Esophagus squamous epithelium (tissue), 5 donors: ENCODE measurements around the gene ZCCHC24. TPM values are rescaled to one million over a fixed set of nuclear protein-coding genes. Genes with fewer than 3 reads are reported as not detected.
A peak's percentile ranks its signal among the peaks of the same experiment; 100 is the strongest.

Source experiments
- DNase-seq: peaks from one replicate; lab custom pipeline; 2025; lab: John Stamatoyannopoulos, UW
- H3K27ac ChIP-seq, 4 donors: fragments of 200-600 bp; sonication (generic); one replicate each; pipeline ENCODE4 v1.5.1; 2016 to 2019; ENCODE audit warnings: mild to moderate bottlenecking in 1 of 4
- H3K27me3 ChIP-seq, 4 donors: fragments of 200-600 bp; sonication (generic); 1 replicate in 3 of 4; 2 replicates in 1 of 4; pipeline versions ENCODE4 v1.5.1 to v1.6.0; 2017 to 2021; ENCODE audit warnings: antibody characterized with exemption in 1 of 4
- H3K36me3 ChIP-seq, 3 donors: fragments of 200-600 bp; sonication (generic); one replicate each; pipeline ENCODE4 v1.5.1; 2016 to 2019
- H3K4me1 ChIP-seq, 3 donors: fragments of 200-600 bp; sonication (generic); one replicate each; pipeline ENCODE4 v1.5.1; 2017 to 2019
- H3K4me3 ChIP-seq, 4 donors: fragments of 200-600 bp; sonication (generic); 1 replicate in 3 of 4; 2 replicates in 1 of 4; pipeline ENCODE4 v1.5.1; 2016 to 2019; ENCODE audit warnings: mild to moderate bottlenecking in 2 of 4, moderate library complexity in 1 of 4
- H3K9me3 ChIP-seq, 3 donors: fragments of 200-600 bp; sonication (generic); one replicate each; pipeline ENCODE4 v1.5.1; 2016 to 2019
- POLR2A ChIP-seq, 4 donors: fragments of 450-650 bp; IDR thresholded peaks; one replicate each; pipeline ENCODE4 v1.6.1; 2017; ENCODE audit warnings: antibody characterized with exemption in 4 of 4, mild to moderate bottlenecking in 4 of 4, moderate library complexity in 3 of 4
- WGBS, 2 donors: methylation state at CpG; one replicate each; pipeline ENCODE4 v1.1.5; 2018; 5-methylcytosine and 5-hydroxymethylcytosine counted together
- intact Hi-C: fragments of 100-400 bp; cut with DNase I; formaldehyde crosslinking; loops from one replicate; pipeline ENCODE4 v1.15.0; 2022
- total RNA-seq, 4 donors: library from RNA; depleted of rRNA; stranded (reverse); fragments of >200 nt; gene quantifications; one replicate each; pipeline ENCODE4 v1.1.0, GENCODE V29; 2016
- TF ChIP-seq, protein P1 (sequence below), 6 experiments: fragments of 450-650 bp in 4 of 6; fragments of 200-600 bp in 2 of 6; sonication (generic) in 2 of 6; IDR thresholded peaks; one replicate each; pipeline ENCODE4 v1.5.1; 2016 to 2019; ENCODE audit warnings: antibody characterized with exemption in 6 of 6, mild to moderate bottlenecking in 4 of 6, moderate library complexity in 4 of 6
- donor health status: DM: yes; HTN: yes; CAD: no.

Gene ZCCHC24
- total RNA-seq, 4 donors from 2014 or later = 2.2 to 26.1 (median 6.4) TPM

DNA sequence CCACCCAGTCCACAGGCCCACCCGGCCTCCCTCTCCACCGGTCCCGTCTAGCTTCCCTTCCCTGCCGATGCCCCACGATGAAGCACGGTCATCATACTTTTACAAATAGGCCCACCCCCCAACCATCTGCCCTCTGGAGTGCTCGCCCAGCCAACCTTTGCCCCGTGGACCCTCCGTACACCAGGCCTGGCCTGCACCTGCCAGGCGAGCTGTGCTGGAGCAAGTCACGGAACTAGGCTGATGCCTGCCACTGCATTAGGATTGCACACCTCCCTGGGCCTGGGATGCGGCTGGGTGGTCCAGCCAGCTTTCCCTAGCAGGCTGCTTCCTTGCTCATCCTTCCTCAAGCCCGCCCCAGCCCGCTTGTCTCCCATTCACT, 53.4 kb downstream of the ZCCHC24 start:
- H3K27me3 ChIP-seq = no peaks in the 10 kb centered on the region
- intact Hi-C loops = no loop called here
- TF ChIP-seq POLR2A (IDR thresholded peaks at IDR 0.05) = no peak
- TF ChIP-seq, protein P1, sequence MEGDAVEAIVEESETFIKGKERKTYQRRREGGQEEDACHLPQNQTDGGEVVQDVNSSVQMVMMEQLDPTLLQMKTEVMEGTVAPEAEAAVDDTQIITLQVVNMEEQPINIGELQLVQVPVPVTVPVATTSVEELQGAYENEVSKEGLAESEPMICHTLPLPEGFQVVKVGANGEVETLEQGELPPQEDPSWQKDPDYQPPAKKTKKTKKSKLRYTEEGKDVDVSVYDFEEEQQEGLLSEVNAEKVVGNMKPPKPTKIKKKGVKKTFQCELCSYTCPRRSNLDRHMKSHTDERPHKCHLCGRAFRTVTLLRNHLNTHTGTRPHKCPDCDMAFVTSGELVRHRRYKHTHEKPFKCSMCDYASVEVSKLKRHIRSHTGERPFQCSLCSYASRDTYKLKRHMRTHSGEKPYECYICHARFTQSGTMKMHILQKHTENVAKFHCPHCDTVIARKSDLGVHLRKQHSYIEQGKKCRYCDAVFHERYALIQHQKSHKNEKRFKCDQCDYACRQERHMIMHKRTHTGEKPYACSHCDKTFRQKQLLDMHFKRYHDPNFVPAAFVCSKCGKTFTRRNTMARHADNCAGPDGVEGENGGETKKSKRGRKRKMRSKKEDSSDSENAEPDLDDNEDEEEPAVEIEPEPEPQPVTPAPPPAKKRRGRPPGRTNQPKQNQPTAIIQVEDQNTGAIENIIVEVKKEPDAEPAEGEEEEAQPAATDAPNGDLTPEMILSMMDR (IDR thresholded peaks at IDR 0.05) = no peak
- peaks cover 3 to 45% (median 12%) of the 10 kb centered on the region in 3 donors for H3K4me1 ChIP-seq
- no peaks in the 10 kb centered on the region for H3K9me3 ChIP-seq
- no peak for DNase-seq
- 84 to 92% methylated on average over 14 of the region's 14 CpGs for WGBS, 2 donors
- no peak overlapping the region for H3K4me3 ChIP-seq
- peaks cover 0 to 18% (median 0%) of the 10 kb centered on the region in 3 donors for H3K36me3 ChIP-seq
- peak overlapping the region in 2 of 4 donors; percentile 62 to 74 for H3K27ac ChIP-seq

DNA sequence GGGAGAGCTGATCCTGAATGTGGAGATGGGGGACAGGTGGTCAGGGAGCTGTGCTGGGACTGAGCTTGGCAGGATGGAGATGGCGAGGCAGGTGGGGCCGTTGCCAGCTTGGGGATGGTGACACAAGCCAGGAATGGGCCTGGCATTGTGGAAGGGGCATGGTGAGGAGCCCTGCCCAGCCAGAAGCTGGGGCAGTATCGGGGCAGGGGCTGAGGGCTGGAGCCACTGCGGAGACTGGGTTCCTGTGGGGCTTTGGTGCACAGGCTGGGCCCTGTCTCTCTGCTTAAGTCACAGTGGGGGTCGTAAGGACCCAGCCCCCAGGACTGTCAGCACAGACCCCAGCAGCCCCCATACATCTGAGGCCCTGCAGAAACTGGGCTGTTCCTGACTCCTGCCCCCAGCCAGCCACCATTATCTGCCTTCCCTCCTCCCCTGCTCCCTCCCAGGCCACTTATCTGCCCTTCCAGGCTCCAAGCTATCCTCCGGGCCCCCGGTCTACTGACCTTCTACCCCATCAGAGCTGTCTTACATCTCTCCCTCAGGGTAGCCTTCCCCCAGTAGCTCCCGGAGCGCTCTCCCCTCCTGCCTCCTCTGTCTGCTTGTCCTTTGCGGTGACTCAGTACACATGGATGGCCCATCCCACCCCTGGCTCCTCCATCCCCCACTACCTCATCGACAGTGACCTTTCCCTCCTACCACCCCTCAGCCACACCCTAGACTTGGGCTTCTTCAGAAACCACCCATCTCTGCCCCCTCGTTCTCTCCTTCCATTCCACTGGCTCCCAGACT, 54.0 kb downstream of the ZCCHC24 start:
- Histone ChIP-seq H3K4me3 (no peak overlapping the region), H3K36me3 (peaks cover 0 to 24% (median 0%) of the 10 kb centered on the region in 3 donors), H3K27me3 (no peaks in the 10 kb centered on the region)

DNA sequence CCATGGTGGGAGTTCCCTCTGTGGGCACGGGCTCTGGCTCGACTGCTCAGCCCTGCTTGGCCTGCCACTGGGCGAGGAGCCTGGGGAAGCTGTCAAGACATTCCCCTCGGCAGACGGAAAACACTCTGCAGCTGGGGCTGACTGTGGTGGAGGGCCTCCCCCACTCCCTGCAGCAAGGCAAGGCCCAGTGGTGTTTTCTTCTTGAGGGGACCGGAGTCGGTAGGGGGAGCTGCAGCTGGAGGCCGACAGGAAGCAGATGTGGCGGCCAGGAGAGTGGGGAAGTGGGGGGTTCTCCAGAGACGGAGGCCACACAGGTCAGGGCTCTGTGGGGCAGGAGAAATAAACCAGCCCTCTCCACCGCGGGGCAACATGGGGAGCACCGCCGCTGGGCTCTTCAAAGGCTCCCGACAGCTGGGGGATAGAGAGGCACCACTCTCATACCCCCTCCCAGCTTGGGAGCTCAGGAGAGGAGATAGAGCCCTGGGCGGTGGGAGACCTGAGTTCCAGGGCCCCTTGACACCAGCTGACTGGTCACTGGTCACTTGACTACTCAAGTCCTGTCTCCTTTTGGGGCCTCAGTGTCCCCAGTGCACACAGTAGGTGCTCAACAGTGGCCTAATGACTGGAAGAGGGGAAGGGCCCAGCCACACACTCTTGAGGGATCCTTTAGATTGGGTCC, 54.7 kb downstream of the ZCCHC24 start:
- H3K27ac ChIP-seq = peak overlapping the region in 3 of 4 donors; percentile 18 to 74 (median 62)
- TF ChIP-seq POLR2A (IDR thresholded peaks at IDR 0.05) = no peak
- TF ChIP-seq, protein P1 (IDR thresholded peaks at IDR 0.05) = peak in 2 of 6 experiments; percentile 7 to 11
- no peaks in the 10 kb centered on the region for H3K9me3 ChIP-seq
- 33 to 50% methylated on average over 1 to 2 of the region's 16 CpGs for WGBS, 2 donors
- peaks cover 0 to 32% (median 0%) of the 10 kb centered on the region in 3 donors for H3K36me3 ChIP-seq
- H3K4me1 ChIP-seq = peaks cover 3 to 42% (median 6%) of the 10 kb centered on the region in 3 donors
- intact Hi-C loops = no loop called here
- no peaks in the 10 kb centered on the region for H3K27me3 ChIP-seq
- H3K4me3 ChIP-seq = no peak overlapping the region
- DNase-seq = no peak

More for the DNA sequence above, 54.0 kb downstream of the ZCCHC24 start:
- 71 to 78% methylated on average over 12 of the region's 12 CpGs for WGBS, 2 donors
- no peak for DNase-seq
- H3K9me3 ChIP-seq = no peaks in the 10 kb centered on the region
- peak overlapping the region in 3 of 4 donors; percentile 18 to 74 (median 62) for H3K27ac ChIP-seq
- intact Hi-C loops = no loop called here
- H3K4me1 ChIP-seq = peaks cover 3 to 46% (median 9%) of the 10 kb centered on the region in 3 donors
- no peak for TF ChIP-seq POLR2A (IDR thresholded peaks at IDR 0.05)
- TF ChIP-seq, protein P1 (IDR thresholded peaks at IDR 0.05) = no peak

DNA sequence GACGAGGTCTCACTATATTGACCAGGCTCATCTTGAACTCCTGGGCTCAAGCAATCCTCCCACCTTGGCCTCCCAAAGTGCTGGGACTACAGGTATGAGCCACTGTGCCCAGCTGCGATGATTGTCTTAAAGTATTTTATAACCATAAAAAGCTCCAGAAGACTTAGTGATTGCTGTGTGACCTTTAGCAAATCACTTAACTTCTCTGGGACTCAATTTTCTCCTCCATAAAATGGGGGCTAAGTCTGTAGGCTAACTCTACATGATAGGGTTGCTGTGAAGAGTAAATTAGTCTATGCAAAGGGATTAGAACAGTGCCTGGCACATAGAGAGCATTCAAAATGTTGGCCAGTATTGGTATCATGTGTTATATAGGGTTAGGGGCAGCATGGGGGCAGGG, 55.4 kb downstream of the ZCCHC24 start:
- intact Hi-C loops = no loop called here

More for the DNA sequence above, 55.4 kb downstream of the ZCCHC24 start:
- Histone ChIP-seq H3K4me1 (peaks cover 3 to 42% (median 6%) of the 10 kb centered on the region in 3 donors), H3K4me3 (no peak overlapping the region), H3K36me3 (peaks cover 0 to 38% (median 0%) of the 10 kb centered on the region in 3 donors), H3K27ac (peak overlapping the region in 3 of 4 donors; percentile 18 to 74 (median 62)), H3K27me3 (no peaks in the 10 kb centered on the region), H3K9me3 (no peaks in the 10 kb centered on the region)
- WGBS, 2 donors = 86 to 100% methylated on average over 2 of the region's 2 CpGs
- DNase-seq = no peak
- no peak for TF ChIP-seq POLR2A (IDR thresholded peaks at IDR 0.05)
- TF ChIP-seq, protein P1 (IDR thresholded peaks at IDR 0.05) = no peak
